Uterus (tissue), 4 donors: Measurements from ENCODE around the gene TAS1R3. TPM values are rescaled to one million over a fixed set of nuclear protein-coding genes. Genes with fewer than 3 reads are reported as not detected.

Experiments
- DNase-seq, 2 donors: peaks; one replicate each; pipeline ENCODE4 v3.0.0-alpha.2; 2019 to 2020
- H3K27ac ChIP-seq, 2 donors: fragments of 200-600 bp; sonication (generic); 1 replicate in 1 of 2; 2 replicates in 1 of 2; pipeline ENCODE4 v1.5.1; 2016 to 2018
- H3K27me3 ChIP-seq, 2 donors: fragments of 200-600 bp; sonication (generic); one replicate each; pipeline ENCODE4 v1.5.1; 2018 to 2019; ENCODE audit warnings: control low read depth in 1 of 2
- H3K36me3 ChIP-seq, 2 donors: fragments of 200-600 bp; sonication (generic); one replicate each; pipeline ENCODE4 v1.5.1; 2019; ENCODE audit warnings: control low read depth in 1 of 2
- H3K4me1 ChIP-seq, 2 donors: fragments of 200-600 bp; sonication (generic); one replicate each; pipeline ENCODE4 v1.5.1; 2018 to 2019; ENCODE audit warnings: control low read depth in 1 of 2
- H3K4me3 ChIP-seq, 2 donors: fragments of 200-600 bp; sonication (generic); 1 replicate in 1 of 2; 2 replicates in 1 of 2; pipeline ENCODE4 v1.5.1; 2018 to 2019; ENCODE audit warnings: mild to moderate bottlenecking in 1 of 2
- H3K9me3 ChIP-seq, 2 donors: fragments of 200-600 bp; sonication (generic); one replicate each; pipeline ENCODE4 v1.5.1; 2019; ENCODE audit warnings: control low read depth in 1 of 2
- CTCF ChIP-seq, 4 experiments: fragments of 200-600 bp in 2 of 4; fragments of 450-650 bp in 2 of 4; sonication (generic) in 2 of 4; IDR thresholded peaks; one replicate each; pipeline ENCODE4 v1.5.1; 2016 to 2019; ENCODE audit warnings: antibody characterized with exemption in 4 of 4, mild to moderate bottlenecking in 2 of 4, moderate library complexity in 1 of 4
- POLR2A ChIP-seq, 2 donors: fragments of 450-650 bp; IDR thresholded peaks; one replicate each; pipeline ENCODE4 v1.6.1; 2016; ENCODE audit warnings: antibody characterized with exemption in 2 of 2, mild to moderate bottlenecking in 1 of 2, moderate library complexity in 1 of 2
- intact Hi-C: fragments of 100-400 bp; cut with DNase I; formaldehyde crosslinking; loops from one replicate; pipeline ENCODE4 v1.15.1; 2023; ENCODE audit warnings: low total_unique reads
- total RNA-seq, 4 donors: library from RNA; depleted of rRNA in 3 of 4; stranded (reverse); fragments of >200 nt in 3 of 4; gene quantifications; one replicate each; pipeline versions ENCODE4 v1.1.0 to v1.2.4, GENCODE V29; 2014 to 2023
- donor health status: DM: yes; HTN: yes; CAD: no.

Gene TAS1R3
- total RNA-seq, 4 donors from 2014 or later, result 0.14 to 0.34 TPM; not detected in 2

DNA sequence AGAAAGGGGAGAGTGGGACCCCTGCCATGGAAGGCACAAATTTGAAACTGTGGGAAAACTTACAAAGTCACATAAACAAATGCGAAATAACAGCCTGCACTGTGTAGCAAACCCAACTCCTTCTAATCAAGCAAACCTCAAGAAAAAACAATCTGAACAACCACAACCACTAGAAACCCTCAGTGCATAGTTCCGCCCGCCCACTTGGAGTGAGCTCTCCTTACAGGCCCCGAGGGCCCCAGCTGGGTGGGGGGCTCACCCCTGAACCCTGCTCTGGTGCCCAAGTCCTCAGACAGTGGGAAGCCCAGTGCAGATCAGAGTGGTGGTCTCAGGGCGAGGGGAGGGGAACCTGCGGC, 28.2 kb downstream of the TAS1R3 start:
- peak overlapping the region in 1 of 2 donors; percentile 68 for H3K4me3 ChIP-seq
- peak in 1 of 2 donors; percentile 44 for DNase-seq
- H3K27me3 ChIP-seq, result no peaks in the 10 kb centered on the region
- intact Hi-C loops, result loop anchor here (10.0 kb wide), 1 partner anchor 54 kb away; the partner anchor contains the start of genes ACAP3 and PUSL1
- peaks cover 0 to 23% of the 10 kb centered on the region in 2 donors for H3K4me1 ChIP-seq
- H3K36me3 ChIP-seq, result no peaks in the 10 kb centered on the region
- no peaks in the 10 kb centered on the region for H3K9me3 ChIP-seq
- TF ChIP-seq POLR2A (IDR thresholded peaks at IDR 0.05), result no peak
- TF ChIP-seq CTCF (IDR thresholded peaks at IDR 0.05), result no peak
- H3K27ac ChIP-seq, result peak overlapping the region; percentile 96

GRCh38 chr1:1359664-1360468, 28.8 kb downstream of the TAS1R3 start:
- peak overlapping the region; percentile 96 for H3K27ac ChIP-seq
- intact Hi-C loops, result loop anchor here (10.0 kb wide), 1 partner anchor 55 kb away; the partner anchor contains the start of genes ACAP3 and PUSL1
- H3K4me1 ChIP-seq, result peaks cover 0 to 17% of the 10 kb centered on the region in 2 donors
- no peaks in the 10 kb centered on the region for H3K9me3 ChIP-seq
- no peak overlapping the region for H3K4me3 ChIP-seq
- TF ChIP-seq POLR2A (IDR thresholded peaks at IDR 0.05) (peak in 1 of 2 donors; percentile 9), CTCF (IDR thresholded peaks at IDR 0.05) (no peak)
- DNase-seq, result peak; percentile 75 to 77
- no peaks in the 10 kb centered on the region for H3K27me3 ChIP-seq
- no peaks in the 10 kb centered on the region for H3K36me3 ChIP-seq

GRCh38 chr1:1360506-1361169, 29.6 kb downstream of the TAS1R3 start:
- peak; percentile 82 to 83 for DNase-seq
- TF ChIP-seq POLR2A (IDR thresholded peaks at IDR 0.05) (no peak), CTCF (IDR thresholded peaks at IDR 0.05) (no peak)
- Histone ChIP-seq H3K27me3 (no peaks in the 10 kb centered on the region), H3K4me3 (no peak overlapping the region), H3K4me1 (peaks cover 0 to 10% of the 10 kb centered on the region in 2 donors), H3K36me3 (no peaks in the 10 kb centered on the region), H3K27ac (peak overlapping the region; percentile 96), H3K9me3 (no peaks in the 10 kb centered on the region)
- intact Hi-C loops, result no loop called here

- Histone ChIP-seq H3K36me3 (no peaks in the 10 kb centered on the region), H3K4me1 (peaks cover 0 to 5% of the 10 kb centered on the region in 2 donors), H3K4me3 (no peak overlapping the region), H3K9me3 (no peaks in the 10 kb centered on the region), H3K27ac (peak overlapping the region; percentile 96), H3K27me3 (no peaks in the 10 kb centered on the region)
- DNase-seq, result peak; percentile 24 to 27
- TF ChIP-seq CTCF (IDR thresholded peaks at IDR 0.05), result no peak
- intact Hi-C loops, result no loop called here
Observed at GRCh38 chr1:1361233-1361981, 30.3 kb downstream of the TAS1R3 start.
